HL-60 (cell line): ENCODE data around the gene CTNNA2.

Experiments
- DNase-seq, 2 experiments: peaks; one replicate each; pipeline ENCODE4 v3.0.0-alpha.2; 2010 to 2020; ENCODE audit warnings: low read depth in 1 of 2, low spot score in 1 of 2
- H3K27ac ChIP-seq: fragments of 250-450 bp; sonication (Bioruptor Pico); replicated peaks from 2 replicates; pipeline ENCODE4 v1.5.1; 2020; ENCODE audit warnings: mild to moderate bottlenecking, moderate library complexity
- H3K27me3 ChIP-seq: fragments of 250-450 bp; sonication (Bioruptor Pico); 2 replicates; pipeline ENCODE4 v1.5.1; 2021; ENCODE audit warnings: mild to moderate bottlenecking, moderate library complexity; ENCODE audit not compliant: insufficient read depth, poor library complexity, severe bottlenecking
- H3K4me3 ChIP-seq: replicated peaks from 2 replicates; pipeline ENCODE4 v1.5.1; 2011; ENCODE audit warnings: mild to moderate bottlenecking, control low read depth, low read length; ENCODE audit not compliant: insufficient read depth
- CTCF ChIP-seq: IDR thresholded peaks from one replicate; pipeline ENCODE4 v1.5.1; 2011; ENCODE audit warnings: low read length, control low read depth, inconsistent platforms; ENCODE audit not compliant: insufficient read depth
- GABPA ChIP-seq: IDR thresholded peaks from 2 replicates; pipeline ENCODE4 v1.6.1; 2012; ENCODE audit warnings: low read depth
- POLR2AphosphoS5 ChIP-seq: IDR thresholded peaks from 2 replicates; pipeline ENCODE4 v1.6.1; 2012; ENCODE audit warnings: low read depth
- REST ChIP-seq: IDR thresholded peaks from 2 replicates; pipeline ENCODE4 v1.6.1; 2012; ENCODE audit warnings: low read depth; ENCODE audit not compliant: insufficient replicate concordance
- SPI1 ChIP-seq: IDR thresholded peaks from 2 replicates; pipeline ENCODE4 v1.6.1; 2012; ENCODE audit warnings: low read depth, mild to moderate bottlenecking, borderline replicate concordance

Gene CTNNA2

GRCh38 chr2:79947751-79948150 is 434.9 kb downstream of the CTNNA2 start:
- no peak for DNase-seq
- TF ChIP-seq CTCF = no peak
- no peak for TF ChIP-seq GABPA
- no peaks in the 10 kb centered on the region for H3K27me3 ChIP-seq
- H3K4me3 ChIP-seq = no peak overlapping the region
- H3K27ac ChIP-seq = no peak overlapping the region

GRCh38 chr2:79950526-79950925 is 437.7 kb downstream of the CTNNA2 start:
- Histone ChIP-seq H3K27ac (no peak overlapping the region), H3K27me3 (no peaks in the 10 kb centered on the region), H3K4me3 (no peak overlapping the region)
- TF ChIP-seq SPI1 = no peak
- TF ChIP-seq CTCF = no peak
- no peak for TF ChIP-seq REST
- TF ChIP-seq GABPA = no peak
- TF ChIP-seq POLR2AphosphoS5 = no peak
- DNase-seq = no peak

- TF ChIP-seq CTCF (no peak), GABPA (no peak), POLR2AphosphoS5 (no peak)
- no peak for DNase-seq
- H3K27me3 ChIP-seq = no peaks in the 10 kb centered on the region
- no peak overlapping the region for H3K27ac ChIP-seq
- H3K4me3 ChIP-seq = no peak overlapping the region
These were observed 439.8 kb downstream of the CTNNA2 start for GRCh38 chr2:79952616-79953015.

- no peak overlapping the region for H3K4me3 ChIP-seq
- no peak for TF ChIP-seq POLR2AphosphoS5
- no peak for TF ChIP-seq REST
- TF ChIP-seq GABPA = no peak
- TF ChIP-seq SPI1 = no peak
- no peak for TF ChIP-seq CTCF
- DNase-seq = no peak
- H3K27me3 ChIP-seq = no peaks in the 10 kb centered on the region
- no peak overlapping the region for H3K27ac ChIP-seq
These were observed 447.2 kb downstream of the CTNNA2 start for GRCh38 chr2:79960035-79960434.
